Neutrophil (primary cell): ENCODE measurements around the gene CFHR4.

Source experiments
- H3K27ac ChIP-seq: fragments of 200-600 bp; sonication (generic); 2 replicates; pipeline ENCODE4 v1.5.1; 2016; ENCODE audit warnings: mild to moderate bottlenecking, moderate library complexity
- H3K27me3 ChIP-seq: fragments of 200-600 bp; sonication (generic); 2 replicates; pipeline ENCODE4 v1.6.0; 2016; ENCODE audit warnings: mild to moderate bottlenecking
- H3K36me3 ChIP-seq: fragments of 200-600 bp; sonication (generic); 2 replicates; pipeline ENCODE4 v1.5.1; 2017
- H3K4me1 ChIP-seq, 2 experiments: fragments of 200-600 bp in 1 of 2; sonication (generic) in 1 of 2; 1 replicate in 1 of 2; 2 replicates in 1 of 2; pipeline versions ENCODE4 v1.5.1 to v1.6.1; 2013 to 2016; ENCODE audit warnings: low read depth in 1 of 2, low read length in 1 of 2, mild to moderate bottlenecking in 1 of 2, moderate library complexity in 1 of 2; ENCODE audit not compliant: control insufficient read depth in 1 of 2, insufficient read depth in 1 of 2
- H3K4me3 ChIP-seq, 2 experiments: fragments of 200-600 bp in 1 of 2; sonication (generic) in 1 of 2; 1 replicate in 1 of 2; 2 replicates in 1 of 2; pipeline ENCODE4 v1.5.1; 2013 to 2016; ENCODE audit warnings: low read depth in 1 of 2, low read length in 1 of 2, mild to moderate bottlenecking in 1 of 2, moderate library complexity in 1 of 2
- H3K9me3 ChIP-seq: fragments of 200-600 bp; sonication (generic); 2 replicates; pipeline ENCODE4 v1.5.1; 2016
- CTCF ChIP-seq: fragments of 200-600 bp; sonication (generic); IDR thresholded peaks from 2 replicates; pipeline ENCODE4 v1.5.1; 2016; ENCODE audit warnings: antibody characterized with exemption

The CFHR4 gene

GRCh38 chr1:196890668-196891067, 2.8 kb downstream of the CFHR4 start:
- no peak for TF ChIP-seq CTCF
- Histone ChIP-seq H3K4me3 (no peak overlapping the region), H3K36me3 (no peaks in the 10 kb centered on the region), H3K9me3 (no peaks in the 10 kb centered on the region), H3K27ac (no peak overlapping the region), H3K27me3 (no peaks in the 10 kb centered on the region), H3K4me1 (no peaks in the 10 kb centered on the region)

GRCh38 chr1:196891251-196891650, 3.4 kb downstream of the CFHR4 start:
- Histone ChIP-seq H3K27me3 (no peaks in the 10 kb centered on the region), H3K4me3 (no peak overlapping the region), H3K4me1 (no peaks in the 10 kb centered on the region), H3K9me3 (no peaks in the 10 kb centered on the region), H3K27ac (no peak overlapping the region), H3K36me3 (no peaks in the 10 kb centered on the region)
- no peak for TF ChIP-seq CTCF

GRCh38 chr1:196896355-196896754, 8.5 kb downstream of the CFHR4 start:
- no peak for TF ChIP-seq CTCF
- Histone ChIP-seq H3K27ac (no peak overlapping the region), H3K4me3 (no peak overlapping the region), H3K36me3 (no peaks in the 10 kb centered on the region), H3K4me1 (no peaks in the 10 kb centered on the region), H3K27me3 (peaks cover 5% of the 10 kb centered on the region), H3K9me3 (no peaks in the 10 kb centered on the region)

GRCh38 chr1:196897158-196897828, 9.4 kb downstream of the CFHR4 start:
- Histone ChIP-seq H3K9me3 (no peaks in the 10 kb centered on the region), H3K36me3 (no peaks in the 10 kb centered on the region), H3K4me1 (no peaks in the 10 kb centered on the region), H3K27ac (no peak overlapping the region), H3K4me3 (no peak overlapping the region), H3K27me3 (peaks cover 5% of the 10 kb centered on the region)
- TF ChIP-seq CTCF = no peak

- Histone ChIP-seq H3K27ac (no peak overlapping the region), H3K9me3 (no peaks in the 10 kb centered on the region), H3K36me3 (no peaks in the 10 kb centered on the region), H3K27me3 (peaks cover 2% of the 10 kb centered on the region), H3K4me1 (no peaks in the 10 kb centered on the region), H3K4me3 (no peak overlapping the region)
- no peak for TF ChIP-seq CTCF
Measured at GRCh38 chr1:196902344-196902743, 14.5 kb downstream of the CFHR4 start.
